H9 (cell line): ENCODE data around the gene WDR83. TPM values are rescaled to one million over a fixed set of nuclear protein-coding genes. Genes with fewer than 3 reads are reported as not detected.
A peak's percentile ranks its signal among the peaks of the same experiment; 100 is the strongest.

Experiments used
- DNase-seq: peaks from one replicate; pipeline ENCODE4 v3.0.0-alpha.2; 2017
- H2AFZ ChIP-seq: one replicate; pipeline ENCODE4 v1.6.1; 2013; ENCODE audit warnings: mild to moderate bottlenecking, low read length, control low read depth, moderate library complexity
- H2AK5ac ChIP-seq: 2 replicates; pipeline ENCODE4 v1.6.1; 2013; ENCODE audit warnings: low read length, control low read depth, mixed read lengths; ENCODE audit not compliant: insufficient read length
- H2BK120ac ChIP-seq: one replicate; pipeline ENCODE4 v1.6.1; 2013; ENCODE audit warnings: low read depth, mild to moderate bottlenecking, low read length, control low read depth, inconsistent platforms; ENCODE audit not compliant: poor library complexity, severe bottlenecking
- H2BK12ac ChIP-seq: 2 replicates; pipeline ENCODE4 v1.6.1; 2013; ENCODE audit warnings: low read length, control low read depth, mixed read lengths, low read depth; ENCODE audit not compliant: insufficient read length
- H2BK15ac ChIP-seq: 2 replicates; pipeline ENCODE4 v1.6.1; 2013; ENCODE audit warnings: low read depth, low read length, control low read depth
- H2BK20ac ChIP-seq: one replicate; pipeline ENCODE4 v1.6.1; 2013; ENCODE audit warnings: low read depth, mild to moderate bottlenecking, low read length, control low read depth, inconsistent platforms; ENCODE audit not compliant: poor library complexity, severe bottlenecking
- H2BK5ac ChIP-seq: 2 replicates; pipeline ENCODE4 v1.6.1; 2013; ENCODE audit warnings: low read length, control low read depth, mixed read lengths; ENCODE audit not compliant: insufficient read length
- H3K14ac ChIP-seq: 2 replicates; pipeline ENCODE4 v1.6.1; 2013; ENCODE audit warnings: low read length, control low read depth; ENCODE audit not compliant: insufficient read depth
- H3K18ac ChIP-seq: 2 replicates; pipeline ENCODE4 v1.6.1; 2013; ENCODE audit warnings: low read depth, mild to moderate bottlenecking, mixed read lengths, low read length, control low read depth; ENCODE audit not compliant: insufficient read length
- H3K23ac ChIP-seq: 2 replicates; pipeline ENCODE4 v1.6.1; 2013; ENCODE audit warnings: low read length, control low read depth, mixed read lengths, low read depth; ENCODE audit not compliant: insufficient read length
- H3K23me2 ChIP-seq: 2 replicates; pipeline ENCODE4 v1.6.1; 2013; ENCODE audit warnings: low read depth, mild to moderate bottlenecking, mixed read lengths, low read length, control low read depth; ENCODE audit not compliant: insufficient read length, poor library complexity, severe bottlenecking
- H3K27ac ChIP-seq: 2 replicates; pipeline ENCODE4 v1.5.1; 2013; ENCODE audit warnings: low read length, control low read depth, mixed read lengths, low read depth; ENCODE audit not compliant: insufficient read length
- H3K27me3 ChIP-seq: 2 replicates; pipeline ENCODE4 v1.6.1; 2013; ENCODE audit warnings: low read length, control low read depth, inconsistent platforms; ENCODE audit not compliant: insufficient read depth
- H3K4ac ChIP-seq: 2 replicates; pipeline ENCODE4 v1.6.1; 2013; ENCODE audit warnings: low read depth, mild to moderate bottlenecking, control low read depth, inconsistent platforms, low read length, moderate library complexity
- H3K4me1 ChIP-seq: 2 replicates; pipeline ENCODE4 v1.6.1; 2013; ENCODE audit warnings: low read length, control low read depth, inconsistent platforms; ENCODE audit not compliant: insufficient read depth
- H3K4me2 ChIP-seq: 2 replicates; pipeline ENCODE4 v1.6.1; 2013; ENCODE audit warnings: low read length, control low read depth, mixed read lengths; ENCODE audit not compliant: insufficient read length, insufficient read depth
- H3K56ac ChIP-seq: 2 replicates; pipeline ENCODE4 v1.6.1; 2013; ENCODE audit warnings: low read depth, mild to moderate bottlenecking, mixed read lengths, low read length, control low read depth; ENCODE audit not compliant: insufficient read length
- H3K79me1 ChIP-seq: 2 replicates; pipeline ENCODE4 v1.6.1; 2013; ENCODE audit warnings: low read depth, mild to moderate bottlenecking, moderate library complexity, low read length, control low read depth, inconsistent platforms; ENCODE audit not compliant: insufficient read depth, poor library complexity, severe bottlenecking
- H3K79me2 ChIP-seq: 2 replicates; pipeline ENCODE4 v1.6.1; 2013; ENCODE audit warnings: low read length, control low read depth, inconsistent platforms; ENCODE audit not compliant: insufficient read depth
- H3K9ac ChIP-seq: 2 replicates; pipeline ENCODE4 v1.6.1; 2013; ENCODE audit warnings: low read length, control low read depth, mixed read lengths; ENCODE audit not compliant: insufficient read length; ENCODE audit errors: extremely low read depth
- H3K9me3 ChIP-seq: one replicate; pipeline ENCODE4 v1.6.1; 2013; ENCODE audit warnings: low read depth, low read length, inconsistent platforms; ENCODE audit not compliant: control insufficient read depth
- H3T11ph ChIP-seq: one replicate; pipeline ENCODE4 v1.6.1; 2013; ENCODE audit warnings: mild to moderate bottlenecking, low read length, control low read depth, inconsistent platforms
- H4K20me1 ChIP-seq: one replicate; pipeline ENCODE4 v1.6.1; 2013; ENCODE audit not compliant: control insufficient read depth, insufficient read length, insufficient read depth
- H4K5ac ChIP-seq: 2 replicates; pipeline ENCODE4 v1.6.1; 2013; ENCODE audit warnings: low read depth, mild to moderate bottlenecking, mixed read lengths, low read length, control low read depth; ENCODE audit not compliant: insufficient read length
- H4K8ac ChIP-seq: replicated peaks from 2 replicates; pipeline ENCODE4 v1.6.1; 2013; ENCODE audit warnings: low read length, control low read depth, mixed read lengths, low read depth; ENCODE audit not compliant: insufficient read length
- H4K91ac ChIP-seq: 2 replicates; pipeline ENCODE4 v1.6.1; 2013; ENCODE audit warnings: low read depth, mild to moderate bottlenecking, moderate library complexity, mixed read lengths, low read length, control low read depth; ENCODE audit not compliant: insufficient read length
- H3K27ac Mint-ChIP-seq, 3 experiments: 2 replicates in 2 of 3; 3 replicates in 1 of 3; pipeline ENCODE4 v1.8.0; 2020 to 2021; ENCODE audit warnings: mixed read lengths in 3 of 3, mild to moderate bottlenecking in 1 of 3, moderate library complexity in 1 of 3
- H3K27me3 Mint-ChIP-seq: 2 replicates; pipeline ENCODE4 v1.8.0; 2021; ENCODE audit warnings: low read depth, mild to moderate bottlenecking, moderate library complexity, mixed read lengths
- H3K36me3 Mint-ChIP-seq, 3 experiments: 2 replicates in 2 of 3; 3 replicates in 1 of 3; pipeline ENCODE4 v1.8.0; 2020 to 2021; ENCODE audit warnings: low read depth in 3 of 3, mixed read lengths in 3 of 3; ENCODE audit not compliant: insufficient read depth in 1 of 3
- H3K4me1 Mint-ChIP-seq, 2 experiments: 2 replicates each; pipeline ENCODE4 v1.8.0; 2020; ENCODE audit warnings: mixed read lengths in 2 of 2
- H3K4me3 Mint-ChIP-seq, 2 experiments: 2 replicates in 1 of 2; 3 replicates in 1 of 2; pipeline ENCODE4 v1.8.0; 2020 to 2021; ENCODE audit warnings: mild to moderate bottlenecking in 2 of 2, mixed read lengths in 2 of 2, moderate library complexity in 1 of 2
- H3K9me3 Mint-ChIP-seq, 2 experiments: 2 replicates in 1 of 2; 3 replicates in 1 of 2; pipeline ENCODE4 v1.8.0; 2020; ENCODE audit warnings: mild to moderate bottlenecking in 2 of 2, mixed read lengths in 2 of 2, moderate library complexity in 1 of 2
- WGBS: extraction: QIAGEN DNeasy Blood & Tissue Kit; methylation state at CpG from one replicate; pipeline ENCODE4 v1.1.7; 2013; ENCODE audit warnings: missing lambda C conversion rate, low lambda C conversion rate, mixed read lengths; ENCODE audit not compliant: insufficient read length; ENCODE audit errors: extremely low coverage; 5-methylcytosine and 5-hydroxymethylcytosine counted together
- total RNA-seq: library from RNA; stranded (reverse); gene quantifications from 2 replicates; pipeline ENCODE4 v1.2.1, GENCODE V29; 2021
- TF ChIP-seq, protein P1 (sequence below): fragments of 200-600 bp; sonication (generic); conservative IDR thresholded peaks from 3 replicates; pipeline ENCODE4 v1.8.0; 2021; ENCODE audit warnings: antibody characterized with exemption, mild to moderate bottlenecking

WDR83 gene
- total RNA-seq, 1 experiment from 2014 or later: 21.0 TPM

DNA sequence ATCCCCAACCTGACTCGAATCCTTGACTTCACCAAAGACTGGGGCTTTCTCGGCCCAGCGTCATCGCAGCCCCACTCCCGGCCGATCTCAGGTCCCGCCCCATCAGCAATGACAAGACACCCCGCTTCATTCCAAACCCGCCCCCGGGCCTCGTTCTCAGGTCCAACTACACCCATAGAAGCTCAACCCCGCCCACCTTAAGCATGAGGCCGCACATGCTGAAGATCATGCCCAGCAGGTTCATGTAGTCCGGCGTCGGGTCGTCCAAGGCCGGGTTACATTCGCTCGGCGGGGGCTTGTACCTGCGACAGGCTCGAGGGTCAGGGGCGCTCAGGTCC lies 2.3 kb downstream of the WDR83 start:
- Histone ChIP-seq H3K9ac (peak overlapping the region; percentile 30), H3K4me2 (peak overlapping the region; percentile 64), H3K4me1 (no peaks in the 10 kb centered on the region), H4K20me1 (no peaks in the 10 kb centered on the region), H3K79me1 (no peaks in the 10 kb centered on the region), H3K27ac (no peak overlapping the region), H2BK15ac (no peak overlapping the region), H3K9me3 (no peaks in the 10 kb centered on the region), H2BK12ac (no peak overlapping the region), H3K4ac (no peak overlapping the region), H3K14ac (no peak overlapping the region), H2BK120ac (no peak overlapping the region), H2AFZ (no peak overlapping the region), H2AK5ac (no peak overlapping the region), H4K8ac (no peak overlapping the region), H3K27me3 (no peaks in the 10 kb centered on the region), H2BK20ac (no peak overlapping the region), H3K23ac (no peak overlapping the region), H3K18ac (no peak overlapping the region), H3K56ac (no peak overlapping the region), H4K91ac (no peak overlapping the region), H2BK5ac (no peak overlapping the region), H3T11ph (no peak overlapping the region), H4K5ac (no peak overlapping the region), H3K23me2 (peaks cover 24% of the 10 kb centered on the region), H3K79me2 (no peaks in the 10 kb centered on the region)
- peak overlapping the region; percentile 60 to 100 (median 100); a peak in 6 of 7 replicates for H3K27ac Mint-ChIP-seq
- H3K4me3 Mint-ChIP-seq: peak overlapping the region; percentile 93 to 94
- TF ChIP-seq, protein P1, sequence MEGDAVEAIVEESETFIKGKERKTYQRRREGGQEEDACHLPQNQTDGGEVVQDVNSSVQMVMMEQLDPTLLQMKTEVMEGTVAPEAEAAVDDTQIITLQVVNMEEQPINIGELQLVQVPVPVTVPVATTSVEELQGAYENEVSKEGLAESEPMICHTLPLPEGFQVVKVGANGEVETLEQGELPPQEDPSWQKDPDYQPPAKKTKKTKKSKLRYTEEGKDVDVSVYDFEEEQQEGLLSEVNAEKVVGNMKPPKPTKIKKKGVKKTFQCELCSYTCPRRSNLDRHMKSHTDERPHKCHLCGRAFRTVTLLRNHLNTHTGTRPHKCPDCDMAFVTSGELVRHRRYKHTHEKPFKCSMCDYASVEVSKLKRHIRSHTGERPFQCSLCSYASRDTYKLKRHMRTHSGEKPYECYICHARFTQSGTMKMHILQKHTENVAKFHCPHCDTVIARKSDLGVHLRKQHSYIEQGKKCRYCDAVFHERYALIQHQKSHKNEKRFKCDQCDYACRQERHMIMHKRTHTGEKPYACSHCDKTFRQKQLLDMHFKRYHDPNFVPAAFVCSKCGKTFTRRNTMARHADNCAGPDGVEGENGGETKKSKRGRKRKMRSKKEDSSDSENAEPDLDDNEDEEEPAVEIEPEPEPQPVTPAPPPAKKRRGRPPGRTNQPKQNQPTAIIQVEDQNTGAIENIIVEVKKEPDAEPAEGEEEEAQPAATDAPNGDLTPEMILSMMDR: no peak
- H3K36me3 Mint-ChIP-seq: peaks cover 10 to 35% (median 27%) of the 10 kb centered on the region in 3 experiments
- H3K27me3 Mint-ChIP-seq: peaks cover 2% of the 10 kb centered on the region
- H3K9me3 Mint-ChIP-seq: peaks cover 0 to 1% of the 10 kb centered on the region in 2 experiments; a peak in 2 of 5 replicates
- peaks cover 27 to 50% of the 10 kb centered on the region in 2 experiments for H3K4me1 Mint-ChIP-seq
- WGBS: no CpG with 5 or more reads among the region's 24 CpGs
- no peak for DNase-seq
